A673 (cell line): ENCODE results near the gene GALK1. TPM values are rescaled to one million over a fixed set of nuclear protein-coding genes. Genes with fewer than 3 reads are reported as not detected.

Experiments
- BruUV-seq: library from RNA; stranded (reverse); fragments of 400-500 nt; replicated peaks from 2 replicates; lab custom pipeline; 2021; lab: Mats Ljungman, UMichigan
- CTCF ChIA-PET: fragments of 300-600 bp; sonication (Branson Sonifier 250); formaldehyde crosslinking; loops from one replicate; lab custom pipeline; 2022; ENCODE audit warnings: antibody characterized with exemption; lab: Charles Lee
- POLR2A ChIA-PET: fragments of 300-600 bp; sonication (Branson Sonifier 250); formaldehyde crosslinking; loops from one replicate; lab custom pipeline; 2022; ENCODE audit warnings: antibody characterized with exemption; ENCODE audit not compliant: low non-redundant PET; lab: Charles Lee
- DNase-seq: peaks from one replicate; pipeline ENCODE4 v3.0.0-alpha.2; 2015; ENCODE audit warnings: low spot score
- H3K27ac ChIP-seq: fragments of 200-600 bp; sonication (generic); 2 replicates; pipeline ENCODE4 v1.5.1; 2016; ENCODE audit warnings: mixed run types, low read depth, mild to moderate bottlenecking, mixed read lengths, antibody characterized with exemption, low read length; ENCODE audit not compliant: poor library complexity, severe bottlenecking
- H3K27me3 ChIP-seq: fragments of 200-600 bp; sonication (generic); replicated peaks from 2 replicates; pipeline ENCODE4 v1.6.1; 2017; ENCODE audit warnings: mixed run types, low read depth, mild to moderate bottlenecking, mixed read lengths, antibody characterized with exemption, low read length; ENCODE audit not compliant: insufficient read depth, poor library complexity
- H3K36me3 ChIP-seq: fragments of 200-600 bp; sonication (generic); 2 replicates; pipeline ENCODE4 v1.6.1; 2016; ENCODE audit warnings: mixed run types, mild to moderate bottlenecking, mixed read lengths, antibody characterized with exemption, low read length; ENCODE audit not compliant: insufficient read depth, poor library complexity, severe bottlenecking
- H3K4me1 ChIP-seq: fragments of 200-600 bp; sonication (generic); 2 replicates; pipeline ENCODE4 v1.6.1; 2017; ENCODE audit warnings: mixed run types, mild to moderate bottlenecking, mixed read lengths, antibody characterized with exemption, low read length; ENCODE audit not compliant: insufficient read depth, poor library complexity, severe bottlenecking
- H3K4me3 ChIP-seq: fragments of 200-600 bp; sonication (generic); 2 replicates; pipeline ENCODE4 v1.5.1; 2016; ENCODE audit warnings: low read depth, mixed run types, mild to moderate bottlenecking, mixed read lengths, low read length; ENCODE audit not compliant: poor library complexity, severe bottlenecking
- H3K9me3 ChIP-seq: fragments of 200-600 bp; sonication (generic); 2 replicates; pipeline ENCODE4 v1.6.1; 2016; ENCODE audit warnings: mixed run types, low read depth, mild to moderate bottlenecking, mixed read lengths, antibody characterized with exemption, low read length; ENCODE audit not compliant: poor library complexity, severe bottlenecking
- CTCF ChIP-seq: fragments of 300-800, 200-600 bp; sonication (generic); conservative IDR thresholded peaks from 2 replicates; pipeline ENCODE4 v1.5.1; 2017; ENCODE audit warnings: low read depth, mild to moderate bottlenecking, antibody characterized with exemption, low read length, moderate library complexity, mixed read lengths
- EZH2 ChIP-seq: fragments of 200-600 bp; sonication (generic); IDR thresholded peaks from 2 replicates; pipeline ENCODE4 v1.6.1; 2017; ENCODE audit warnings: borderline replicate concordance, low read depth, mild to moderate bottlenecking, mixed read lengths, antibody characterized with exemption, low read length; ENCODE audit not compliant: poor library complexity, severe bottlenecking
- intact Hi-C: fragments of 100-400 bp; cut with micrococcal nuclease; formaldehyde crosslinking; loops from one replicate; pipeline ENCODE4 v1.10.0; 2022; ENCODE audit not compliant: unreplicated experiment
- total RNA-seq: library from RNA; stranded (reverse); gene quantifications from 2 replicates; pipeline ENCODE4 v1.2.3, GENCODE V29; 2021

The GALK1 gene
- total RNA-seq, 1 experiment from 2014 or later, result 18.3 TPM

GRCh38 chr17:75774471-75774990 lies 9.5 kb upstream of the GALK1 start:
- H3K9me3 ChIP-seq, result no peaks in the 10 kb centered on the region

GRCh38 chr17:75773808-75774470 lies 8.9 kb upstream of the GALK1 start:
- ChIA-PET POLR2A (no interaction called here), CTCF (interaction anchor here (1.1 to 1.2 kb wide), 3 partner anchors 9 to 23 kb away, joined by 3 to 5 read pairs (median 4); partner anchors contain the start of gene GALK1)
- no peak overlapping the region for H3K4me3 ChIP-seq
- no peak for TF ChIP-seq CTCF
- no peak for TF ChIP-seq EZH2
- H3K36me3 ChIP-seq, result peaks cover 29% of the 10 kb centered on the region
- H3K4me1 ChIP-seq, result peaks cover 14% of the 10 kb centered on the region
- no peak for DNase-seq
- H3K9me3 ChIP-seq, result no peaks in the 10 kb centered on the region
- H3K27ac ChIP-seq, result no peak overlapping the region
- intact Hi-C loops, result no loop called here
- no peaks in the 10 kb centered on the region for H3K27me3 ChIP-seq
- no TSS peak for BruUV-seq

More at GRCh38 chr17:75774471-75774990, 9.5 kb upstream of the GALK1 start:
- CTCF ChIA-PET, result interaction anchor here (1.1 to 1.2 kb wide), 2 partner anchors 9 to 24 kb away, joined by 3 to 4 read pairs; partner anchors contain the start of gene GALK1
- BruUV-seq, result no TSS peak
- POLR2A ChIA-PET, result interaction anchor here (1.0 kb wide), 1 partner anchor 9 kb away, joined by 4 read pairs; no protein-coding TSS in a partner anchor
- Histone ChIP-seq H3K27me3 (no peaks in the 10 kb centered on the region), H3K4me1 (peaks cover 14% of the 10 kb centered on the region), H3K4me3 (no peak overlapping the region), H3K36me3 (peaks cover 32% of the 10 kb centered on the region), H3K27ac (no peak overlapping the region)
- intact Hi-C loops, result no loop called here
- TF ChIP-seq EZH2 (no peak), CTCF (no peak)
- no peak for DNase-seq

GRCh38 chr17:75773121-75773807 lies 8.3 kb upstream of the GALK1 start:
- ChIA-PET POLR2A (no interaction called here), CTCF (interaction anchor here (1.1 to 1.2 kb wide), 3 partner anchors 8 to 23 kb away, joined by 3 to 5 read pairs (median 4); partner anchors contain the start of gene GALK1)
- H3K4me3 ChIP-seq, result no peak overlapping the region
- H3K27me3 ChIP-seq, result no peaks in the 10 kb centered on the region
- no peak for DNase-seq
- TF ChIP-seq EZH2 (no peak), CTCF (no peak)
- peaks cover 14% of the 10 kb centered on the region for H3K4me1 ChIP-seq
- no peaks in the 10 kb centered on the region for H3K9me3 ChIP-seq
- no peak overlapping the region for H3K27ac ChIP-seq
- intact Hi-C loops, result no loop called here
- BruUV-seq, result no TSS peak
- peaks cover 22% of the 10 kb centered on the region for H3K36me3 ChIP-seq
